IMR-90 (cell line): ENCODE measurements around the gene ZNF84. TPM values are rescaled to one million over a fixed set of nuclear protein-coding genes. Genes with fewer than 3 reads are reported as not detected.

Source experiments
- ATAC-seq: fragments of 200-7000 bp; cut with Tn5 transposase; 2 replicates; pipeline ENCODE4 v1.9.1; 2020; ENCODE audit warnings: low read depth, mild to moderate bottlenecking, moderate library complexity
- BruUV-seq: library from RNA; stranded (reverse); fragments of 400-500 nt; replicated peaks from 2 replicates; lab custom pipeline; 2021; lab: Mats Ljungman, UMichigan
- CTCF ChIA-PET: fragments of 300-600 bp; formaldehyde crosslinking; extraction: SDS; loops from one replicate; lab custom pipeline; 2021; ENCODE audit warnings: antibody characterized with exemption; lab: Yijun Ruan, JAX
- POLR2A ChIA-PET: fragments of 300-600 bp; sonication (Branson Sonifier 250); formaldehyde crosslinking; loops from one replicate; lab custom pipeline; 2022; ENCODE audit warnings: antibody characterized with exemption; ENCODE audit not compliant: unreplicated experiment; lab: Charles Lee
- DNase-seq: peaks from one replicate; pipeline ENCODE4 v3.0.0; 2013
- H2AFZ ChIP-seq: replicated peaks from 2 replicates; pipeline ENCODE3; 2013; ENCODE audit warnings: low read length, mild to moderate bottlenecking; ENCODE audit not compliant: poor library complexity
- H2AK5ac ChIP-seq: 2 replicates; pipeline ENCODE4 v1.6.1; 2013; ENCODE audit warnings: low read depth, low read length, inconsistent platforms
- H2AK9ac ChIP-seq: replicated peaks from 2 replicates; pipeline ENCODE3; 2013; ENCODE audit warnings: mild to moderate bottlenecking, low read depth, low read length, moderate library complexity; ENCODE audit not compliant: poor library complexity
- H2BK120ac ChIP-seq: 2 replicates; pipeline ENCODE4 v1.6.1; 2013; ENCODE audit warnings: low read depth, low read length, inconsistent platforms
- H2BK15ac ChIP-seq: 3 replicates; pipeline ENCODE4 v1.6.1; 2013; ENCODE audit warnings: low read depth, low read length, inconsistent platforms
- H2BK20ac ChIP-seq: 2 replicates; pipeline ENCODE4 v1.6.1; 2013; ENCODE audit warnings: low read depth, mild to moderate bottlenecking, inconsistent platforms, low read length, moderate library complexity
- H2BK5ac ChIP-seq: 2 replicates; pipeline ENCODE4 v1.6.1; 2013; ENCODE audit warnings: mild to moderate bottlenecking, low read depth, low read length, inconsistent platforms; ENCODE audit not compliant: poor library complexity, severe bottlenecking
- H3K14ac ChIP-seq: replicated peaks from 2 replicates; pipeline ENCODE4 v1.6.1; 2013; ENCODE audit warnings: low read depth, low read length, inconsistent platforms
- H3K18ac ChIP-seq: 2 replicates; pipeline ENCODE4 v1.6.1; 2013; ENCODE audit warnings: low read depth, low read length, control low read depth
- H3K23ac ChIP-seq: 2 replicates; pipeline ENCODE4 v1.6.1; 2013; ENCODE audit warnings: low read depth, low read length, inconsistent platforms
- H3K27ac ChIP-seq: 2 replicates; pipeline ENCODE4 v1.5.1; 2013; ENCODE audit warnings: mild to moderate bottlenecking, control low read depth, low read length; ENCODE audit not compliant: insufficient read depth
- H3K27me3 ChIP-seq: 2 replicates; pipeline ENCODE4 v1.6.1; 2013; ENCODE audit warnings: low read length; ENCODE audit not compliant: control insufficient read depth, insufficient read depth
- H3K36me3 ChIP-seq: 2 replicates; pipeline ENCODE4 v1.6.1; 2013; ENCODE audit warnings: low read length, mixed read lengths; ENCODE audit not compliant: control insufficient read depth, insufficient read depth
- H3K4ac ChIP-seq: 2 replicates; pipeline ENCODE4 v1.6.1; 2013; ENCODE audit warnings: low read depth, low read length, inconsistent platforms
- H3K4me1 ChIP-seq: 2 replicates; pipeline ENCODE4 v1.6.1; 2013; ENCODE audit warnings: low read length, mixed read lengths; ENCODE audit not compliant: control insufficient read depth, insufficient read depth
- H3K4me2 ChIP-seq: 2 replicates; pipeline ENCODE4 v1.6.1; 2013; ENCODE audit warnings: low read depth, mild to moderate bottlenecking, control low read depth, low read length, moderate library complexity
- H3K4me3 ChIP-seq: 2 replicates; pipeline ENCODE4 v1.5.1; 2013; ENCODE audit warnings: low read depth, mild to moderate bottlenecking, control low read depth, low read length, moderate library complexity; ENCODE audit not compliant: insufficient read depth
- H3K56ac ChIP-seq: 2 replicates; pipeline ENCODE4 v1.6.1; 2013; ENCODE audit warnings: low read length, inconsistent platforms; ENCODE audit not compliant: insufficient read depth; ENCODE audit errors: extremely low read depth
- H3K79me1 ChIP-seq, 2 experiments: 2 replicates each; pipeline ENCODE4 v1.6.1; 2013; ENCODE audit warnings: low read length in 2 of 2, inconsistent platforms in 1 of 2, low read depth in 1 of 2
- H3K9ac ChIP-seq: 2 replicates; pipeline ENCODE4 v1.6.1; 2013; ENCODE audit warnings: low read depth, low read length, control low read depth
- H3K9me1 ChIP-seq: 2 replicates; pipeline ENCODE4 v1.6.1; 2013; ENCODE audit warnings: low read length, inconsistent platforms; ENCODE audit not compliant: insufficient read depth
- H3K9me3 ChIP-seq: 2 replicates; pipeline ENCODE4 v1.6.1; 2013; ENCODE audit warnings: low read length; ENCODE audit not compliant: control insufficient read depth, insufficient read depth
- H4K20me1 ChIP-seq: 2 replicates; pipeline ENCODE4 v1.6.1; 2013; ENCODE audit warnings: low read length, inconsistent platforms; ENCODE audit not compliant: insufficient read depth
- H4K5ac ChIP-seq: 2 replicates; pipeline ENCODE4 v1.6.1; 2013; ENCODE audit warnings: mild to moderate bottlenecking, low read depth, low read length, control low read depth
- H4K8ac ChIP-seq, 2 experiments: 2 replicates each; pipeline ENCODE4 v1.6.1; 2013; ENCODE audit warnings: low read depth in 2 of 2, low read length in 2 of 2, control low read depth in 1 of 2, inconsistent platforms in 1 of 2
- H4K91ac ChIP-seq: 2 replicates; pipeline ENCODE4 v1.6.1; 2013; ENCODE audit warnings: low read depth, low read length, inconsistent platforms; ENCODE audit not compliant: insufficient read depth
- CEBPB ChIP-seq: IDR thresholded peaks from 2 replicates; pipeline ENCODE4 v1.6.1; 2012; ENCODE audit warnings: low read depth, low read length, improper control_type of control experiment
- CHD1 ChIP-seq: IDR thresholded peaks from 2 replicates; pipeline ENCODE4 v1.6.1; 2012; ENCODE audit warnings: low read depth, low read length, improper control_type of control experiment
- CTCF ChIP-seq: conservative IDR thresholded peaks from 2 replicates; pipeline ENCODE4 v1.5.1; 2012; ENCODE audit warnings: mild to moderate bottlenecking, low read depth, low read length, improper control_type of control experiment
- FOS ChIP-seq: fragments of 150-350 bp; IDR thresholded peaks from 2 replicates; pipeline ENCODE4 v1.6.1; 2016; ENCODE audit warnings: low read depth, low read length
- MAZ ChIP-seq: IDR thresholded peaks from 2 replicates; pipeline ENCODE4 v1.6.1; 2012; ENCODE audit warnings: low read depth, mild to moderate bottlenecking, low read length, improper control_type of control experiment, moderate library complexity, borderline replicate concordance
- MXI1 ChIP-seq: IDR thresholded peaks from 2 replicates; pipeline ENCODE4 v1.6.1; 2012; ENCODE audit warnings: low read depth, mild to moderate bottlenecking, low read length, moderate library complexity, borderline replicate concordance
- NFE2L2 ChIP-seq: fragments of 150-350 bp; IDR thresholded peaks from 2 replicates; pipeline ENCODE4 v1.6.1; 2016; ENCODE audit warnings: low read depth, mild to moderate bottlenecking, low read length
- POLR2A ChIP-seq: IDR thresholded peaks from 2 replicates; pipeline ENCODE4 v1.6.1; 2012; ENCODE audit warnings: mild to moderate bottlenecking, low read depth, low read length
- RAD21 ChIP-seq: IDR thresholded peaks from 2 replicates; pipeline ENCODE4 v1.6.1; 2012; ENCODE audit warnings: low read length, improper control_type of control experiment
- RFX5 ChIP-seq: IDR thresholded peaks from 2 replicates; pipeline ENCODE4 v1.8.0; 2012; ENCODE audit warnings: low read depth, mild to moderate bottlenecking, low read length, moderate library complexity
- WGBS, 2 experiments: methylation state at CpG; one replicate each; pipeline versions ENCODE4 v1.1.5 to v1.1.7; 2013; ENCODE audit warnings: missing lambda C conversion rate in 2 of 2; ENCODE audit not compliant: insufficient read length in 1 of 2; ENCODE audit errors: extremely low coverage in 2 of 2; 5-methylcytosine and 5-hydroxymethylcytosine counted together
- dilution Hi-C: fragments of 300-500 bp; cut with HindIII; formaldehyde crosslinking; loops from one replicate; pipeline ENCODE4 v1.14.3; 2018; ENCODE audit warnings: low sequenced_read_pairs; ENCODE audit not compliant: unreplicated experiment
- in situ Hi-C: fragments of 300-500 bp; cut with MboI; formaldehyde crosslinking; loops from 3 replicates; pipeline ENCODE4 v1.14.3; 2019; ENCODE audit warnings: low sequenced_read_pairs, inconsistent platforms, mixed read lengths
- intact Hi-C: fragments of 100-400 bp; cut with micrococcal nuclease; formaldehyde crosslinking; loops from 2 replicates; pipeline ENCODE4 v1.10.0; 2022
- polyA plus RNA-seq, 3 experiments: library from polyadenylated mRNA; depleted of rRNA; stranded (reverse); fragments of >200 nt; gene quantifications; 2 replicates each; pipeline ENCODE4 v1.2.3, GENCODE V29; 2012; ENCODE audit warnings: low replicate concordance in 1 of 3
- total RNA-seq: library from RNA; depleted of rRNA; stranded (reverse); fragments of >200 nt; gene quantifications from 2 replicates; pipeline ENCODE4 v1.2.3, GENCODE V29; 2012

ZNF84 gene
- total and polyA plus RNA-seq, 2 of the 4 experiments (the other 2 are of a cell fraction) = 14.9 to 38.5 TPM

DNA sequence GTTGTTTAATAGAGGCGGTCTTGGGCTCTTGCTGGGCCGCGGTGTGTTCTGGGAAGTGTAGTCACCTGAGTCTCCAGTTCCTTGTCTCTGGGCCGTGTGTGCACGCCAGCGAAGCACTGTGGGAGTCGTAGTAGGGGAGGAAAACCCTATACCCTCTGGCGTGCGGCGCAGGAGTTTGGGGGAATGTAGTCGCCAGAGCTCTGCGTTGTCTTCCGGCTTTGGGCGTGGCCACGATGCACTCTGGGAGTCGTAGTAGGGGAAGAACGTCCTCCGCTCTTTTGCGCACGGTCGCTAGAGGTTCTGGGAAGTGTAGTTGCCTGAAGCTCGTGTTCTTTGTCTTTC lies 42.7 kb downstream of the ZNF84 start (continued):
- no peak for TF ChIP-seq RFX5

- Histone ChIP-seq H3K27me3 (no peaks in the 10 kb centered on the region), H3K56ac (peak within 1 kb of the TSS; percentile 78), H4K20me1 (no peaks in the 10 kb centered on the region; the same call in 1 of the 2 replicates), H4K5ac (peak within 1 kb of the TSS; percentile 89), H3K18ac (peak within 1 kb of the TSS; percentile 31; the same call in 1 of the 2 replicates), H2BK20ac (no peak within 1 kb of the TSS), H2AFZ (peak within 1 kb of the TSS; percentile 100), H2BK15ac (no peak within 1 kb of the TSS; the same call in 2 of the 3 replicates), H3K23ac (peak within 1 kb of the TSS; percentile 48; the same call in 1 of the 2 replicates), H3K9ac (peak within 1 kb of the TSS; percentile 88), H3K9me3 (peaks cover 45% of the 10 kb centered on the region), H3K36me3 (peaks cover 21% of the 10 kb centered on the region), H3K9me1 (no peaks in the 10 kb centered on the region), H3K79me1 (peaks cover 15 to 20% of the 10 kb centered on the region in 2 experiments), H2AK9ac (peak within 1 kb of the TSS; percentile 66), H2BK120ac (peak within 1 kb of the TSS; percentile 36; the same call in 1 of the 2 replicates), H3K4me2 (peak within 1 kb of the TSS; percentile 96), H2AK5ac (peak within 1 kb of the TSS; percentile 71), H3K27ac (peak within 1 kb of the TSS; percentile 86), H4K91ac (peak within 1 kb of the TSS; percentile 82), H3K4me1 (no peaks in the 10 kb centered on the region; the same call in 1 of the 2 replicates), H4K8ac (peak within 1 kb of the TSS; percentile 63 to 89), H3K4ac (peak within 1 kb of the TSS; percentile 78), H3K4me3 (peak within 1 kb of the TSS; percentile 90), H3K14ac (peak within 1 kb of the TSS; percentile 72), H2BK5ac (peak within 1 kb of the TSS; percentile 85)
- DNase-seq (peak; percentile 96), ATAC-seq (peak; percentile 82)
- no peak for TF ChIP-seq NFE2L2
- peak; percentile 26; the same call in 1 of the 2 replicates for TF ChIP-seq CTCF
- TF ChIP-seq POLR2A = peak; percentile 82
- no peak for TF ChIP-seq CEBPB
- TF ChIP-seq RAD21 = peak; percentile 25
- TF ChIP-seq MAZ = peak; percentile 91; the same call in 1 of the 2 replicates
- 0 out of 2 replicates have a peak, but pooled peaks have one; percentile 50 for TF ChIP-seq CHD1
- peak; percentile 50; the same call in 1 of the 2 replicates for TF ChIP-seq MXI1
- no peak for TF ChIP-seq FOS
- CTCF ChIA-PET = interaction anchor here (0.7 kb wide), 1 partner anchor 101 kb away, joined by 3 read pairs; the partner anchor contains the start of gene ZNF268
- WGBS, 2 experiments = 0% methylated on average over 24 of the region's 69 CpGs; no CpG with 5 or more reads in 1 of the 2 experiments
- dilution Hi-C loops = no loop called here
- intact Hi-C loops = loop anchor here (1.0 to 2.0 kb wide), 3 partner anchors 50 to 101 kb away; partner anchors contain the start of genes ZNF10, ZNF26, ZNF268 and ZNF891
- in situ Hi-C loops = no loop called here
- POLR2A ChIA-PET = interaction anchor here (0.6 kb wide), 2 partner anchors 42 to 747 kb away, joined by 5 to 7 read pairs; no protein-coding TSS in a partner anchor
- BruUV-seq = no TSS peak
Measured at GRCh38 chr12:133080368-133081158, 43.3 kb downstream of the ZNF84 start, which contains the start of gene ZNF140. TSS of gene ZNF140 (plus strand) at chr12:133080923. CDS start at chr12:133081321, 398 bp downstream.
